NCI-H2107 treated with DMSO at 0.1 percent for 48 hours (cell line): ENCODE measurements around the gene DNAJC7.
A peak's percentile ranks its signal among the peaks of the same experiment; 100 is the strongest.
"Not testable (repeated sequence)": the region's sequence is repeated elsewhere in the genome, so short reads cannot be mapped to it uniquely, and the experiment has no call there.

Experiments
- DNase-seq: peaks from one replicate; lab custom pipeline; 2025; ENCODE audit not compliant: unreplicated experiment; lab: John Stamatoyannopoulos, UW

DNAJC7 gene

GRCh38 chr17:42042598-42043319 lies 25.5 kb upstream of the DNAJC7 start:
- no peak for DNase-seq

DNA sequence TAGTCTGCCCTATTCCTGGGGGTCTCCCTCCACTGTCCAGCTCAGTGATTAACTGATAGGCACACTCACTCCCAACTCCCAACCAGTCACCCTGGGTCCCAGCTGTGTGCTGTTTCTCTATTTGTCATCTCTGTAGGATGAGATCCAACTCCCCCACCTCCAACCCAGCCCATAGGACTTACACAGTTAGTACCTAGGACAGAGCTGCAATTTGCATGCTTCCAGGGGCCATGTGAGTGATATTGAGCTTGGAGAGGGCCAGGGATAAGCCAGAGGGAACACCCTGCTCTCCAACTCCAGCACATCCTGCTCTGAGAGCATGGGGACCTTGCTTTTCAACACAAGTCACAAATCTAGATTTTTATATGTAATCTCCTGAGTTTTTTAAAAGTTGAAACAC lies 24.4 kb upstream of the DNAJC7 start:
- no peak for DNase-seq

DNA sequence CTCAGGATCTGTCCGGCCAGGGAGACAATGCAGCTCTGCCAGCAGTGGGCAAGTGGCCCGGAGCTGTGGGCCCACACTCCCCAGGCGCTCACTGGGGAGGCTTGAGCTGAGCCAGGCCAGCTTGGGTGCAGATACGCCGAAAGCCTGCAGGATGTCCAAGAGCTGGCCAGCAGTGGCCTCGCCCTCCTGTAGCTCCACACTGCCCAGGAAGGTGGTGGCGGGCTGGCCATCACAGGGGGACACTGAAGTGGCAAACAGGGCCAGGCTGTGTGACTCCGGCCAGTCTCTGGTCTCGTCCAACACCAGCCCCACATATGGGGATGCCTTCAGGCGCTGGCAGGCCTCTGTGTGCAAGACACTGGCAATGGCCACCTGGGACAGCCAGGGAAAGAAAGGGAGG lies 23.6 kb upstream of the DNAJC7 start:
- no peak for DNase-seq

GRCh38 chr17:42039794-42040763 lies 22.8 kb upstream of the DNAJC7 start:
- no peak for DNase-seq

DNA sequence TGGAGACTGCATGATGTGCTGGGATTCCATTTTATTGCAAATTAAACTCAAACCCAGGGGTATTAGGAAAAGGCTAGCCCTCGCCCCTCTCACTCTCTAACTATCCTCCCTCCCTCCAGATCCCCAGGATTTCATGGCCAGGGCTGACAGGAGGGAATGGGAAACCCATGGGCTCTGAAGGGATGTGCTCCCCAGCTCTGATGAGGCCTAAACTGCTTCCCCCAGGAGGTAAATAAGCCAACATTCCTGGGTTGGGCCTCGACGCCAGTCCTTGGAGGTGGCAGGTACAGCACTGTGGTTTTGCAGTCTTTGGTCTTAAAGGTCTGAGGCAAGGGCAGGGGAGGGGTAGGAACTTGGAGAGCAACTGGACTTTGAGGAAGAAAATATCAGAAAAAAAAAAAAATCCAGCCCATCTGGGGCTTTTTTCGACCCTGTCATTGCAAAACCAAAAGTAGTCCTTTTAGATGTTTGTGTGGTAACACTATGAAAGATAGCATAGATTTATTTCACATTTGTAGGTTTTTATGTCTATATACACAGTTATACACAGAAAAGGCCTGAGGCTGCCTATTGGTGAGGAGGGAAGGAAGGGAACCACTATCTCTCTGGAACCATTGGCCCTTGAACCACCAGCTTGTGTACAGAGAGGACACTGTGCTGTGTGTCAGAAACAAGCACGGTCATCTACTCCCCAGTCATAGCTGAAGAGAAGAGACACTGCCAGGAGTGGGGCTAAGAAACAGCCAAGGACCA lies 21.2 kb upstream of the DNAJC7 start:
- no peak for DNase-seq

DNA sequence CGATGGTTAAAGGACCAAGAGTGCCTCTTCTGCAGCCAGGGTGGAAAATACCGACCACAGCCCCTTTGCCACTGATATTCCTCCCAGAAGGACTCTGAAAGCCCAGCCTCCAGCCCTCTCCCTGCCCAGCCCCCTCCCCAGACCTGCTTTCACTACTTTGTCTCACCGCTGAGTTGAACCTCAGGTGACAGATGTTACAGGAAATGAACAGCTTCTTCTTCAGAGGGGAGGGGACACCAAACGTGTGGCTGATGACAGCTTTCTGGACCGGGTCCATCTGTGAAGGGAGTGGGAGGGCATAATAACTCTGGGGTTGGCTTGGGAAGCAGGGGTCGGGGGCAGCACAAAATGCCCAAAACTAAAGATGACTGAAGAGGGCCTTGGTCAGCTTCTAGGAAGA lies 16.8 kb upstream of the DNAJC7 start:
- no peak for DNase-seq

DNA sequence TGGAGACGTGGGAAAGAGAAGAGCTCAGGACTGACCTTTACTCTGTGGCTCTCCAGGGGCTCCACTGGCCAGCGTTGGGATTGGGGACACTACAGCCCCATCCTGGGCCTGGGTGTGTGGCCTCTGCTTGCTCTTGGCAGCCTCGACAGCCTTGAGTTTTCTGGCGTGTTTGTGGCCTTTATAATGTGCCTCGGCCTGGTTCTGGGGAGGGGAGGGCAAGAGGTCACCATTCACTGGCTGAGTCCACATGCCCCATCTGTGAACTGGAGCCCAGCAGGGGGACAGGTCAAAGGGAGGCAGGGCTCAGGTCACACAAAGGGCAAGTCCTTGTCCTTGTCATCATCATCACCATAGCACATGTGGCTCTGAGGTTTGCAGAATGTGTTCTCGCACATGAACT lies 14.3 kb upstream of the DNAJC7 start:
- no peak for DNase-seq

DNA sequence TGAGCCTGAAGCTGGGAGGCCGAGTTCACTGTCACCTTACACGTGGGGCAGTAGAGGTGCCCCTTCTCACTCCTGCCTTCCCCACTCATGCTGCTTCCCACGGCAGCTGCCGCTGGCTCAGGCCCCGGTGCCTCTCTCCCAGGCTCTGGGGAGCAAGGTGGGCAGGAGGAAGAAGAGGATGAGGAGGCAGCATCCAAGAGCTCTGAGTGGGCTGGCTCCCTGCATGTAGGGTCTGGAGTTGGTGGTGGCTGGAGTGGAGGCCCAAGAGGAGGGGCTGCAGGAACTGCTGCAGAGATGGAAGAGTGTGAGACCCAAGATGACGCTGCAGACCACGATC lies 11.5 kb upstream of the DNAJC7 start:
- DNase-seq: no peak

DNA sequence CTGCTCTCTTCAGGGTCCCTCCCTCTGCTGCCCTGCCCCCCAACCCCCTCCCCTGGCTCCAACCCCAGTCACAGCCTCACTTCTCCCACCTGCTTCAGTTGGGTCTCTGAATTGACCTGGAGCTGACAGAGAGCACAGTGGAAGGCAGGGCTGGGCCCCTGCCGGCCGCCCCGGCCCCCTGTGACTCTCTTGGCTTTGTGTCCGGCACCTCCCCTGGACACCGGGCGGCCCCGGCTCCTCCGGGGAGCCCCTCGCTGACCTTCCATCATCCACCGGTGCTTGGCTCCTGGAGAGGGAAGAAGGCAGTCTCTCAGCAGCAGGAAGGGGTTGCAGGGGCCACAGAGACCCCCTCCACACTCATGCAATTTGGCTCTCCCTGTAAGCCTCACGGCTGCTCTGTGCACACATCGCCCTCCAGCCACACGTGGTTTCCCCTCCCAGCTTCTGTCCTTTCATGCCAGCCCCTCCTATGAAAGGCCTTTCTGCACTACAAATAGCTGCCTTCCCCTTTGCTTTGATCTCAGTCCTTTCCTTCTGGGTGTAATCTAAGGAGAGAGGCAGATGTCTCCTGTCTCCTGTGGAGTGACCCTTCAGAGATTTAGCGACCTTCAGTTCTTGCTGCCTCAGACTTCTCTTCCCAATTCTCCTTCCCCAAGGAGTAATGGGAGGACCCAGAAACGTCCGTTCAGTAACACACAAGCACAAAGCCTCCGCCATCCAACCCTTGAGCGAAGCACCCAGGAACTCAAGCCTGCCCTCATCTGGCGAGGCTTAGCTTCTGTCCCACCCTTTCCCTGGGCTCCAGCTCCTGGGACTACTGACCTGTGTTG lies 10.9 kb upstream of the DNAJC7 start:
- peak; percentile 14 for DNase-seq

DNA sequence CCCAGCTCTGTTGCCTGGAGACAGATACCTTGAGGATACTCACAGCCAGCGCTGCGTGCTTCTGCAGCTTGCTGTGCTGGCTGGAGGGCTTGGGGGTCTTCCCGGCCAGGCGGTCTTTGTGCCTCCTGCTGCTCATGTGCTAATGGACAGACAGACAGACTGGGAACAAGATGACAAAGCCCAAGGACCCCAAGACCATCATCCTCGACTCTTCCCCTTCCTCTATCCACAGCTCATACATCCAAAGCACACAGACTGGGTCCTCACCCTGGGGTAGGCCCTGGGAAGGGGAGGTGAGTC lies 10.3 kb upstream of the DNAJC7 start:
- DNase-seq: no peak

DNA sequence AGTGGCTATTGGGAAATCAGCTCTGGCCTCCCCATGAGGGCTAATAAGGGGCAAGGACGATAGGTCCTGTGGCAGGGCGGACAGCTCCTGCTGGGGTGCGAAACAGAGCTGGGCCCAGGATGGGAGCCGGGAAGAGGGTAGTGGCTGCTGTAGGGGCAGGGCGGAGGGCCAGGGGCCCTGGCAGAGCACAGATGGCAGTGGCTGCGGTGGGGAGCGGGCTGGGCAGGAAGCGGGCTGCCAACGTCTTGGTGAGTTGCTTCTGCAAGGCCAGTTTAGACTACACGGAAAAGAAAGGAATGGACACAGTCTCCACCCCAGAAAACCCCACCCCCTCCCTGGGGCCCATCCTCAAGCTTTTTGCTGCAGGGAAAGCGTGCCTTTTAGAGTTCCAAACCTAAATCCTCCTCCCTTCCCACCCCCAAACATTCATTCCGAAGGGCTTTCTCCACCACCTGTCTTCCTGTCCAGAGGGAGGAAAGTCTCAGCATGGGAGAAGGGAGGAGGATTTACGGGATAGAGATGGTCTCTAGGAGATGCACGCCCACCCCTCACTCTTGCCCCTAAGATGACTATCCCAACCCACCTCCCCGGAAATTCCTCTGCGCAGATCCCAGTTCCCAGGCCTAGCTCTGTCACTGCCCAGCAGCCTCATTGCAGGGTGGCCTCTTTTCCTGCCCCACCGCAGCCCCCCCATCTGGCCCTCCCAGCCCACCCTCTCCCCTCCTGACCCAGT lies 9.8 kb upstream of the DNAJC7 start:
- no peak for DNase-seq

DNA sequence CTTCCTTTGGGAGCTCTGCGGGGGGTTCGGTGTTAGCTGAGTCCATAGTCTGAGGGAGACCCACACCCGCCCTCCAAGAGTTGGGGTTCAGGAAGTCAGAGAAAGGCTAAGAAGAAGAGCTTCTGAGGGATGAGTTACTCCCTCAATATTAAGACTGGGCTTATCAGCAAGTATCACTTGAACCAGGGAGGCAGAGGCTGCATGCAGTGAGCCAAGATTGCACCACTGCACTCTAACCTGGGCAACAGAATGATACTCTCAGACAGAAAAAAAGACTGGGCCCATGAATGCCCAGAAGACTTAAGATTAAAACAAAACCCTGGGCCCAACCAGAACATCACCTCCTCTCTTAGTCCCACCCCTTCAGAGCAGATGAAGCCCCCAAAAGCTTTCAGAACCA lies 8.7 kb upstream of the DNAJC7 start:
- DNase-seq: no peak

DNA sequence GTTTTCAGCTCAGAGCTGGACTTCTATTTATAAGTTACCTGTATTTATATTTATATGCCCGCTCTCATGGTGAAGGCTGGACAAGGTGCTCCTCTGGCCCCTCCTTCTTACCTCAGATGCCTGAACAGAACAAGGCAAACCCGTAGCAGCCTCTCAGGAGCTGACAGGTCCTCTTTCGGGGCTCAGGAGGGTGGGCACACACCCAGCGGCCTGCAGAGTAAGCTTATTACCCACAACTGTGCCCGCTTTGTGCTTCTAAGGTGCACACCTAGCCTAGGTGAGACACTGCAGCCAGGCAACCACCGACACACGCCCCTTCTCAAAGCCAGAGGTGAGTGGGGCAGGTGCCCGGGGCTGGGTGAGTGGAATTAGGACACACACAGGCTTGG lies 7.9 kb upstream of the DNAJC7 start:
- DNase-seq: no peak

DNA sequence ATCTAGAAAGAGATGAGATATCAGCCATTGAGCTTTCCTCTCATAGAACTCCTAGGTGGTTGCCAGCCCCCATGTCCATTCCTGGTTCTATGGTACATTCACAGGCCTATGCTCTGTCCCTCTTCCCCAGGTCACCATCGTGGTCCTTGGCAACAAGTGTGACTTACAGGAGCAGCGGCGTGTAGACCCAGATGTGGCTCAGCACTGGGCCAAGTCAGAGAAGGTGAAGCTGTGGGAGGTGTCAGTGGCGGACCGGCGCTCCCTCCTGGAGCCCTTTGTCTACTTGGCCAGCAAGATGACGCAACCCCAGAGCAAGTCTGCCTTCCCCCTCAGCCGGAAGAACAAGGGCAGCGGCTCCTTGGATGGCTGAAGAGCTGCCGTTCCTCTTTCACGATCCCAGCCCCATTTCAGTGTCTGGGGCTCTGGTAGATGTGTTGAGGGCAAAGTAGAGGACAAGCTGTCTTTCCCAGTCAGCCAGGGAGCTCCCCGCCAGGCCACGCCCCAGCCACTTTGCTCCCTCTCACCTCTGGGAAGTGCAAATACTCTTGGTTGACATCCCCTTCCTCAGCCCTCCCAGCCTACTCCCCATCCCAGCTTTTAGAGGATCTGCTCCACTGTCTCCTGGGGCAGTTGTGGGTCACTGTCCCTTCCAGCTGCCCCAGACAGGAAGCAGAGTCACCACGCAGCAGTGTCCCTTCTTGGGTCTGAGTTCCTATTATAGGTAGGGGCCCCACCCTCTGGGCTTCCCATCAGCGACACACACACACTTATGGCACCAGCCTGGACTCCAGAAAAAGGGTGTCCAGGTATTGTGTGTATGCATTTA lies 6.5 kb upstream of the DNAJC7 start:
- no peak for DNase-seq

- not testable (repeated sequence) for DNase-seq
These were observed 3.6 kb upstream of the DNAJC7 start for GRCh38 chr17:42020845-42021244.

- DNase-seq: peak; percentile 75
These were observed 2.5 kb upstream of the DNAJC7 start, which contains the start of gene NKIRAS2 for GRCh38 chr17:42019509-42020404. Gene NKIRAS2 (plus strand): TSS chr17:42020090. CDS start chr17:42021578, 1,488 bp downstream.

- no peak for DNase-seq
These were observed 1.7 kb upstream of the DNAJC7 start for GRCh38 chr17:42018988-42019387.

- DNase-seq: no peak
These were observed 1.1 kb upstream of the DNAJC7 start for GRCh38 chr17:42018339-42018738.
